Measurements from ENCODE around the gene ST3GAL3.

Gene ST3GAL3

GRCh38 chr1:43789604-43790550, 82.5 kb downstream of the ST3GAL3 start:
- no peak for DNase-seq

GRCh38 chr1:43791243-43791642, 83.9 kb downstream of the ST3GAL3 start:
- no peak for DNase-seq

- DNase-seq = peak; percentile 70
These were observed 88.8 kb downstream of the ST3GAL3 start for GRCh38 chr1:43796111-43796581.

GRCh38 chr1:43797891-43798290, 90.6 kb downstream of the ST3GAL3 start:
- DNase-seq = no peak

- DNase-seq = peak; percentile 32
These were observed 92.6 kb downstream of the ST3GAL3 start for GRCh38 chr1:43799656-43800635.

- DNase-seq = no peak
These were observed 93.4 kb downstream of the ST3GAL3 start for GRCh38 chr1:43800771-43801170.

GRCh38 chr1:43801203-43801602, 93.9 kb downstream of the ST3GAL3 start:
- no peak for DNase-seq

GRCh38 chr1:43802356-43802980, 95.1 kb downstream of the ST3GAL3 start:
- no peak for DNase-seq

GRCh38 chr1:43803105-43803504, 95.8 kb downstream of the ST3GAL3 start:
- no peak for DNase-seq

- DNase-seq = no peak
These were observed 96.3 kb downstream of the ST3GAL3 start for GRCh38 chr1:43803646-43804045.

GRCh38 chr1:43804569-43804968, 97.2 kb downstream of the ST3GAL3 start:
- no peak for DNase-seq

GRCh38 chr1:43805340-43805739, 98.0 kb downstream of the ST3GAL3 start:
- no peak for DNase-seq

- no peak for DNase-seq
These were observed 98.8 kb downstream of the ST3GAL3 start for GRCh38 chr1:43806183-43806582.

GRCh38 chr1:43809097-43809673, 101.8 kb downstream of the ST3GAL3 start:
- DNase-seq = no peak

GRCh38 chr1:43812579-43812978, 105.2 kb downstream of the ST3GAL3 start:
- no peak for DNase-seq

GRCh38 chr1:43814401-43814800, 107.1 kb downstream of the ST3GAL3 start:
- no peak for DNase-seq

- DNase-seq = no peak
These were observed 110.1 kb downstream of the ST3GAL3 start for GRCh38 chr1:43817304-43817939.

GRCh38 chr1:43818691-43819090, 111.4 kb downstream of the ST3GAL3 start:
- DNase-seq = no peak

- DNase-seq = no peak
These were observed 112.0 kb downstream of the ST3GAL3 start for GRCh38 chr1:43819357-43819756.

GRCh38 chr1:43821471-43821870, 114.1 kb downstream of the ST3GAL3 start:
- DNase-seq = no peak

- DNase-seq = no peak
These were observed 114.8 kb downstream of the ST3GAL3 start for GRCh38 chr1:43822040-43822690.

All from femur (tissue), 1 donor.